SK-N-MC (cell line): ENCODE results near the gene NPY4R.
"Not testable (repeated sequence)": the region's sequence is repeated elsewhere in the genome, so short reads cannot be mapped to it uniquely, and the experiment has no call there.

ENCODE experiments used
- DNase-seq: peaks from one replicate; pipeline ENCODE4 v3.0.0-alpha.2; 2011; ENCODE audit warnings: low read depth, low spot score
- H3K27ac ChIP-seq: fragments of 200-600 bp; sonication (generic); 2 replicates; pipeline ENCODE4 v1.5.1; 2016; ENCODE audit warnings: mixed run types
- H3K36me3 ChIP-seq: fragments of 200-600 bp; sonication (generic); 2 replicates; pipeline ENCODE4 v1.6.1; 2017; ENCODE audit warnings: antibody characterized with exemption, low read length, mixed read lengths; ENCODE audit not compliant: insufficient read depth
- H3K4me3 ChIP-seq: fragments of 200-600 bp; sonication (generic); 2 replicates; pipeline ENCODE4 v1.5.1; 2016
- H3K9ac ChIP-seq: fragments of 200-600 bp; sonication (generic); 2 replicates; pipeline ENCODE4 v1.8.0; 2017; ENCODE audit warnings: mixed run types, mixed read lengths; ENCODE audit not compliant: insufficient read length
- H3K9me3 ChIP-seq: fragments of 200-600 bp; sonication (generic); 2 replicates; pipeline ENCODE4 v1.6.1; 2017; ENCODE audit warnings: low read depth, mild to moderate bottlenecking, antibody characterized with exemption, low read length, moderate library complexity, mixed read lengths

NPY4R gene

DNA sequence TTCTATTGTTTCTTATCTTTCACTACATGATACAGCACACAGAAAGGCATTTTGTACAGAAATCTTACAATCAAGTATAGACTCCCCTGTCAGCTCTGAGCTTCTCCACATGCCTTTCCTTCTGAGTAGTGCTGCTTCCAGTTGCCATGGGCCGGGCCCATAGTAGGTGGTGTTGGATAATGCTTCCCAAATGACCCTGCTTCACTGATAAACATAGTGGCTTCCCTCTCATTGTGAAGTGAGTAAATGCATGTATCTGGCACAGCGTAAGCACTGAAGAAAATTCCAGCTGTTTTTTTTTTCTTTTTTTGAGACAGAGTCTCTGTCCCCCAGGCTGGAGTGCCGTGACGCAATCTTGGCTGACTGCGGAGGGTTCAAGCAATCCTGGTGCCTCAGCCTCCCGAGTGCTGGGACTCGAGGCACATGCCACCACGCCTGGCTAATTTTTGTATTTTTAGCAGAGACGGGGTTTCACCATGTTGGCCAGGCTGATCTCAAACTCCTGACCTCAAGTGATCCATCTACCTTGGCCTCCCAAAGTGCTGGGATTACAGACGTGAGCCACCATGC, 23.0 kb downstream of the NPY4R start:
- not testable (repeated sequence) for H3K36me3 ChIP-seq, H3K9me3 ChIP-seq, H3K9ac ChIP-seq, DNase-seq, H3K27ac ChIP-seq, H3K4me3 ChIP-seq

- not testable (repeated sequence) for DNase-seq, H3K27ac ChIP-seq, H3K36me3 ChIP-seq, H3K4me3 ChIP-seq, H3K9ac ChIP-seq, H3K9me3 ChIP-seq
Measured at GRCh38 chr10:46441837-46442278, 23.9 kb downstream of the NPY4R start.

GRCh38 chr10:46440942-46441341, 24.8 kb downstream of the NPY4R start:
- DNase-seq, H3K9ac ChIP-seq, H3K36me3 ChIP-seq: not testable (repeated sequence)

GRCh38 chr10:46423550-46423949, 42.2 kb downstream of the NPY4R start:
- H3K36me3 ChIP-seq, DNase-seq, H3K9me3 ChIP-seq, H3K9ac ChIP-seq, H3K4me3 ChIP-seq, H3K27ac ChIP-seq: not testable (repeated sequence)

More at GRCh38 chr10:46440942-46441341, 24.8 kb downstream of the NPY4R start:
- H3K9me3 ChIP-seq, H3K4me3 ChIP-seq, H3K27ac ChIP-seq: not testable (repeated sequence)

GRCh38 chr10:46419570-46420379, 46.0 kb downstream of the NPY4R start:
- not testable (repeated sequence) for H3K9me3 ChIP-seq, DNase-seq, H3K4me3 ChIP-seq, H3K36me3 ChIP-seq, H3K9ac ChIP-seq, H3K27ac ChIP-seq

GRCh38 chr10:46418283-46418682, 47.5 kb downstream of the NPY4R start:
- not testable (repeated sequence) for H3K9me3 ChIP-seq, H3K9ac ChIP-seq, H3K4me3 ChIP-seq, H3K36me3 ChIP-seq, DNase-seq, H3K27ac ChIP-seq

DNA sequence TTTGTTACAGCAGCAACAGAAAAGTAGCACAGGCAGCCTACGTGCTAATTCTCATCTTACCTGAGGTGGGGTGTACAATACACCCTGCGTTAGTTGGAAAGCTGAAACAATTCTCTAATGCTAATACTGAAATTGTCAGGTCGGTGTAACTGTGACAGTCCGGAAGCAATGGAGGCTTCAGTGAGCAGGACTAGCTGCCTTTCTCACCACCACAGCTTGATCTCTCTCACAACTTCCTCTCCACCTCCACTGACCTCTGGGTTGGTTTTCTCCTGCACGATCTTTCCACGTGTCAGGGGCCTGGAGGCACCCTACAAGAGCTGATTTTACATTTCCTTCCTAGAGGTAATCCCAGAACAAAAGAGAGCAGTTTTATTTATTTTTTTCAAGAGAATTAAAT, 50.5 kb downstream of the NPY4R start:
- H3K27ac ChIP-seq, DNase-seq, H3K9me3 ChIP-seq, H3K4me3 ChIP-seq, H3K9ac ChIP-seq, H3K36me3 ChIP-seq: not testable (repeated sequence)

DNA sequence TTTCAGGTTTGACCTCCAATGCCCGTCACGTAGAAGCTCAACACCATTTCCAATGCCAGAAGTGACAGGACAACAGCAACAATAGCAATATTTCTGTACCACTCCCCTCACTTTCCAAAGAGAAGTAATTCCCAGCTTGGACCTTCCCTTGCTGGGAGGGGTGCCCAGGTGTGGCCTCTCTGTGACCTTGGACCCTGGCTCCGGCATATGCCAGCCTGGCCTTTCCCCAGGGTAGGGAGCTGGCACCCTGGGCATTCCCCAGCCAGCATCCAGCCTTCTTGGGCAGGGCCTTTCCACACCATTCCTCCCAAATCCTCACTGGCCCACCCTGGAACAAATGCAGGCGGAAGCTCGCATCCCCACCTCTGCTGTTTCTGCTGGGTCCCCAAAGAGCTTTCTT, 53.1 kb downstream of the NPY4R start:
- not testable (repeated sequence) for H3K9me3 ChIP-seq, DNase-seq, H3K4me3 ChIP-seq, H3K36me3 ChIP-seq, H3K27ac ChIP-seq, H3K9ac ChIP-seq

GRCh38 chr10:46411123-46411522, 54.6 kb downstream of the NPY4R start:
- not testable (repeated sequence) for H3K4me3 ChIP-seq, H3K36me3 ChIP-seq, H3K9ac ChIP-seq, DNase-seq, H3K9me3 ChIP-seq, H3K27ac ChIP-seq
